GM18526 (cell line): Measurements from ENCODE around the gene SAAL1.

Experiments used
- POLR2A ChIP-seq: IDR thresholded peaks from 3 replicates; pipeline ENCODE4 v1.6.1; 2011; ENCODE audit not compliant: insufficient read length; ENCODE audit errors: extremely low read depth

Gene SAAL1, protein sequence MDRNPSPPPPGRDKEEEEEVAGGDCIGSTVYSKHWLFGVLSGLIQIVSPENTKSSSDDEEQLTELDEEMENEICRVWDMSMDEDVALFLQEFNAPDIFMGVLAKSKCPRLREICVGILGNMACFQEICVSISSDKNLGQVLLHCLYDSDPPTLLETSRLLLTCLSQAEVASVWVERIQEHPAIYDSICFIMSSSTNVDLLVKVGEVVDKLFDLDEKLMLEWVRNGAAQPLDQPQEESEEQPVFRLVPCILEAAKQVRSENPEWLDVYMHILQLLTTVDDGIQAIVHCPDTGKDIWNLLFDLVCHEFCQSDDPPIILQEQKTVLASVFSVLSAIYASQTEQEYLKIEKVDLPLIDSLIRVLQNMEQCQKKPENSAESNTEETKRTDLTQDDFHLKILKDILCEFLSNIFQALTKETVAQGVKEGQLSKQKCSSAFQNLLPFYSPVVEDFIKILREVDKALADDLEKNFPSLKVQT

DNA sequence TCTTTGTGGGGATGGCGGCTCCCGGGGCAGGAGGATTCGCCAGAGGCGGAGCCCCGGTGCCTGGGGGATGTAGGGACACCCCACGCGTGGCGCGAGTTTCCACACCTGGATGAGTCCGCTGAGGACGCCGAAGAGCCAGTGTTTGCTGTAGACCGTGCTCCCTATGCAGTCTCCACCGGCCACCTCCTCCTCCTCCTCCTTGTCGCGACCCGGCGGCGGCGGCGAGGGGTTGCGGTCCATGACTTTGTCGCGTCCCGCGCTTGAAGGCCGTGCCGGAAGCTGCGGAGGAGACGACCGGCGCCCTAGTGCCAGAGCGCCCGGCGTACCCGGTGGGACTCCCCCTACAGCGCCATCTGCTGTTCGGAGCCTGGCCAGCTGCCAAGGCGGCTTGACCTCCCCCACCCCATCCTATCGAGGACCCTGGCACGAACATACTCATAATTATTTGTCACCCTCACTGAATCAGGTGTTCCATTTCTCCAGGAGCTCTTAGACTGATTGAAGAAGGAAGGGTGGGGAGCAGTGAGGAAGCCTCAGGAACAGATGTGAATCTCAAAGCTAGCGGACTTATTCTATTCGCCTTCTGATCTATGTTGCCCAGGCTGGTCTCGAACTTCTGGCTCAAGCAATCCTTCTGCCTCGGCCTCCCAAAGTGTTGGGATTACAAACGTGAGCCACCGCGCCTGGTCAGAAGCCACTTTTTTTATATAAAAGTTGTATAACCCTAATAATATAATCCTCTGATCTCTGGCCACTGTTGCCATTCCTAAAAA, at the start of gene SAAL1:
Gene SAAL1 (minus strand): TSS at position 281 of the 773 bp plus-strand sequence. CDS start 41 bp downstream, at position 240.
- TF ChIP-seq POLR2A = peak; percentile 89

DNA sequence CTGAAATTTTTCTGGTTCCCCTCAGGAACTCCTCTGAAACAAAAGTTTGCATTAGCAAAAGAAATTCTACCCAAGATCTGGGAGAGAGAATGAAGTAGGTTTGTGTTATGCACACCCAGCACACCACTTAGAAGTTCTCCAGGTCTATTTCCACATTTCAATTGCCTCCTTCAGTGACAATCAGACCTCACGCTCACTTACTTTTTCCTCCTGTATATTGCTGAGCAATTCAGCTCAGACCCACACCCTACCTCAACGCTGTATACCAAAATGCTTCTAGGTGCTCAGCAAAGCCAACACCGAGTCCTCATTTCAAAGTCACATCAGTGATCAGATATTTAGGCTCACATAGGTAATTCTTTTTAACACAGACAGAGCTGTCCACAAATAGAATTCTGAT, 45.7 kb upstream of the SAAL1 start:
- no peak for TF ChIP-seq POLR2A

DNA sequence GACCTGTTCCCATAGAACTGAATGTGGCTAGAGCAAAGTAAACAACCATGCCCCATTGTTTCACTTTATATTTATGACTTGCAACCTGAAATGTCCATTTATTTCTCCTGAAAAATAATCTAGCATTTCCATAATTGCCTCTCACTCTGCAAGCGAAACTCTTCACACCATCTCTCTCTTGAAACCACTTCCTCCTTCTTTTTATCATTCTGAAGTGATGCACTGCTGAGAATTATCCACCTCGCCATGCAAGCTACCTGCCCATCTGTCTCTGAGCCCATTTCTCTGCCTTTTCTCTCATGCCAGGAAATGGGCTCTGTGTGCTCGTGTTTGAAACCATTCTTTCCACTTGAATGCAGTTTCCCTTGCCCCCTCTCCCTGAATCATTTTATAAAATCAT, 40.0 kb upstream of the SAAL1 start:
- TF ChIP-seq POLR2A = no peak

DNA sequence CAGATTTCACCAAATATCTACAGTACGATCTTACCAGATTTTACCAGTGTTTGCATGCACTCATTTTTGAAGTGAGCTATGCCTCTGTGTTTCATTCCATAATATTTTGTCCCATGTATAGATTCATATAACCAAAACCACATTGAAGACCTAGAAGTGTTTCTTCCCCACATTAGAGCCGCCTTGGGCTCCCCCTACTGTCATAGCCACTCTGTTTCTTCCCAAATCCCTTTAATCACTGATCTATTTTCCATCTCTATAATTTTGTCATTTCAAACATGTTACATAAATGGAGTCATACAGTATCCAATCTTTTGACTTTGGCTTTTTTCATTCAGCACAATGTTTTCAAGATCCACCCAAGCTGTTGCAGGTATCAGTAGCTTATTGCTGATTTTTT, 39.1 kb upstream of the SAAL1 start:
- no peak for TF ChIP-seq POLR2A

DNA sequence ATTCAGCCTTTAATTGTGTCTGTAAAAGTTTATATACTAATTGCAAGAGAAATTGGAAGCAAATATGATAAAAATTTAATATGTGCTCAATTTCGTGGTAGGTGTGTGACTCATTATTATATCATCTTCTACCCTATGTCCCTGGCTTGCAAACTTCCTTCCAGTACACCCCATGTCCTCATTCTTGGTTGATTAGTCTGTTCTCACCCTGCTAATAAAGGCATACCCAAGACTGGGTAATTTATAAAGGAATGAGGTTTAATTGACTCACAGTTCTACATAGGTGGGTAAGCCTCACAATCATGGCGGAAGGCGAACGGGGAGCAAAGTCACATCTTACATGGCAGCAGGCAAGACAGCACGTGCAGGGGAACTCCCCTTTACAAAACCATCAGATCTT, 38.4 kb upstream of the SAAL1 start:
- no peak for TF ChIP-seq POLR2A

DNA sequence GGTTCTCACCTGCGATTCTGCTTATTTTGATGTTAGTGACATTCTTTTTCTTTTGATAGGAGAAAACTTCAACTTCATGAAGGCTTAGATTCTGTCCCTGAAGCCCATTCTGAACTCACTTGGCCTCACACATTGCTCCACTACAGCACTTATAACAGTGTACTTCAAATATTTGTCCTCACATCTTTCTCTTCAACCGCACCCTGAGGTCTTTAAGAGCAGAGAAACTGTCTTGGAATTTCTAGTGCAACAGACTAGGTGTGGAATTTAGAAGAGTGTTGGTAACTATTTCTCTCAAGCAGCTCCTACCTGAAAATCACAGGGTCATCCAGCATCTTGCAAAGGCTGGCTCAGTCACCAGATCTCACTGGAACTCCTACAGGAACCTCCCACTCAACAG, 34.3 kb upstream of the SAAL1 start:
- no peak for TF ChIP-seq POLR2A

DNA sequence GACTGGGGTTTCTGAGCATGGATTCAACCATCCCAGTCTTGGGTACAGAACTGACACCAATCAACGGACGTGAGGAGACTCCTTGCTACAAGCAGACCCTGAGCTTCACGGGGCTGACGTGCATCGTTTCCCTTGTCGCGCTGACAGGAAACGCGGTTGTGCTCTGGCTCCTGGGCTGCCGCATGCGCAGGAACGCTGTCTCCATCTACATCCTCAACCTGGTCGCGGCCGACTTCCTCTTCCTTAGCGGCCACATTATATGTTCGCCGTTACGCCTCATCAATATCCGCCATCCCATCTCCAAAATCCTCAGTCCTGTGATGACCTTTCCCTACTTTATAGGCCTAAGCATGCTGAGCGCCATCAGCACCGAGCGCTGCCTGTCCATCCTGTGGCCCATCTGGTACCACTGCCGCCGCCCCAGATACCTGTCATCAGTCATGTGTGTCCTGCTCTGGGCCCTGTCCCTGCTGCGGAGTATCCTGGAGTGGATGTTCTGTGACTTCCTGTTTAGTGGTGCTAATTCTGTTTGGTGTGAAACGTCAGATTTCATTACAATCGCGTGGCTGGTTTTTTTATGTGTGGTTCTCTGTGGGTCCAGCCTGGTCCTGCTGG, 31.4 kb upstream of the SAAL1 start:
- TF ChIP-seq POLR2A = no peak

DNA sequence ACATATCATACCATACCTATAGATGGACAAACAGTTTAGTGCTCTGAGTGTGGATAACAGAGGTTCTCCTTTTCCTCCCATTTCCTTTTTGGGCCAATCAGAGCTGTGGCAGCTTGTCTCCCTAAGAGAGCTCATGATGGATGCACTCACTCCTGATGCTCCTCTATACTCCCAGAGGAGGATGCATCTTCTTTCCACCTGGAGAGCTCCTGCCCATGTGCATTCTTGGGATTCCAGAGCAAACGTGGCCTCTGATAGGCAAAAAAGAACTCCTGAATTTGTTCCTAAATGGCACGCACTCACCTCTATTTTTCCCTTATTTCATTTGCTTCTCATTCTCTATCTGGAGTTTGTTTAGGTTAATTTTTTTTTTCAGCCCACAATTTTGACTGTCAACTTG, 29.4 kb upstream of the SAAL1 start:
- TF ChIP-seq POLR2A = no peak

DNA sequence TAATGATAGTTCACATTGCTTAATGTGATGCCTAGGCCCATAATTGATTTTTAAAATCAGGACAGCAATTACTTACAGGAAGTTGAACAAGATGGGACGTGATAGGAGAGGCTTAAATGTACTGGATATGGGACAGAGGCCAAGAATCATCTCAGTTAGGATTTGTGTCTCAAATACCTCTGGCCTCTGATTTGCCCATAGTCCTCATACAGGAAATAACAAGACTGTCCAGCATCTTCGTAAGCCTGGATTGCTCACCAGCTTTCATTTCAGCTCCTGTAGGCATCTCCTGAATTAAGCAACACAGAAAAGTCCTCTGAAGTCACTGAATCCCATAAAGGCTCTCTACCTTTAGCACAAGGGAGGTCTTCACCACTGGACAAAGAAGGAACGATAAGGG, 26.5 kb upstream of the SAAL1 start, which contains the start of gene MRGPRX3:
Gene MRGPRX3 (plus strand): TSS at position 231 of the 400 bp plus-strand sequence. CDS start 4,632 bp downstream, outside the sequence.
- TF ChIP-seq POLR2A = no peak

DNA sequence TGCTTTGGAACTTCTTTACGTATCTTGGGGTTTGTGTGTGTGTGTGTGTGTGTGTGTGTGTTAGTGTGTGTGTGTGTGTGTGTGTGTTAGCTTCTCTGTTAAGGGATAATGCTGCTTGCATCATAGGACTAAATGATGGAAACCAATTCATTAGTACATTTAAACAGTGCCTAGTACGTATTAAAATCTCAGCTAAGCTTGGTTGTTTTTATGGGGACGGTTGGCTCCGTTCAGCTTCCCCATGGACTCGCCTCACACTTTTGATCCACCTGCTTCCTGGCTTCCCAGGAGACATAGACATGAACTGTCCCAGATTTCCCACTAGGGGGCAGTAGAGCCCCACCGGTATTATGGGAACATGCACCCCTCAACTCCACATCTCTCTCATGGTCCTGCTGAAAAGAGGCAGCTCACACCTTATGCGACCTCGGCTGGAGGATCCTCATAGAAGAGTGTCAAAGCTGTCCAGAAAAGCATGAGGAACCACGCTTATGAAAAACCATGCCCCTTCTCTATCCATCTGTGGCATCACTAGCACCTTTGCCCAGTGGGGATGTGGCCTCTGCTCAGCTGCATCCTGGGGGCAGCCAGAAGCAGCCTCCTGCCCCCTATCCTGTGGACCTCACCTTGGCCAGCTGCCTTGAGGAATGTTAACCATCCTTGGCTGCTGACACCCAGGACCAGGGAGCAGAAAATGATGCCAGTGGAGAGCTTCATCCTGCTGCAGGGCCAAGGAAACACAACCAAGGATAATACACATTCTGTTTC, 9.7 kb upstream of the SAAL1 start:
- no peak for TF ChIP-seq POLR2A

DNA sequence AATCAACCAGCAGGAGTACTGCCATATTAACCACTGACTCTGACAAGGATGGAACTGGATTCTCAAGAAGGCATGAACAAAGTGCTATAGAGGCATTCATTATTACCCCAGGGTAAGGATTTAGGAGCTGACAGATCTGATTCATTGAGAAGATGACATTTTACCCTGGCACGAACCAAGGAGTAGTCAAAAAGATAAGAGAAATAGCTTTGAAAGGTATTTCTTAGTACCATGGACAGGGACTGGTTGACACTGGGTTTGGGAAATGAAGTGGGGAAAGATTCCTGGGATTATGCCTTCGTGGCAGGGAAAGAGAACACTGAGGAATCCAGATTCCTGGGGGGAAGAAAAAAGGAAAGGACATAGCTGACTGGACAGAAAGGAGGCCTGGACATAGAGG, 5.1 kb upstream of the SAAL1 start:
- no peak for TF ChIP-seq POLR2A

DNA sequence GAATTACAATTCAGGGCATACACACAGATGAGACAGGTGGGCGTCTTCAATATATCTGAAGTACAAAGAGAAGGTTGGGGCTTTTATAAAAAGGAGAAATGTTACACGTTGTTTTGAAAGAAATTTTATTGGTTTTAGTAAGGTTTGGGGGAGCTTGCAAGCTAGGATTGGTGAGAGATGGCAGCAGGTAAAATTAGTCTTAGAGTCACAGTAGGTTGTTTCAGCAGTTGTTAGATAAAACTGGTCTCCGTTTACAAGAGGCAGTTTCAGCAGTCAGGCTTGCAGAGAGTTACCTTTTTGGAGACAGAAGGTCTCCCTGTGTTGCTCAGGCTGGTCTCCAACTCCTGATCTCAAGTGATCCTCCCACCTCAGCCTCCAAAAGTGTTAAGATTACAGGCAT, 2.4 kb upstream of the SAAL1 start:
- TF ChIP-seq POLR2A = no peak

DNA sequence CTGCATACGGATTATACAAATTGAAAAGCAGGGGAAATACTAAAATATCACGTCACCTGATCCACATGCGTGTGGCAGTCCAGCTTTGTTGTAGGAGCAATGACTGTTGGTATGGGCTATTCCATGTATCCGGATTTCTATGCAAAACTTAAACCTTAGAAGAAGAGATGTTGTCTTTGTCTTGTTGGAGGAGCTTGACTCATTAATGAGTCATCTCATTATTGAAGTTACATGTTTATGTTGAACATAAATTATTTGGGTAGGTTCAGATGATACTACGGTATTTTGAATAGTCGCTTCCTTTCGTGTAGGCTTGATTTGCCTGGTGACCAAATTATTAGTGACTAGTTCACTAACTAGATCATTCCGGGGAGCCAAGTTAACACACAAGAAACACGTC, 806 bp upstream of the SAAL1 start:
- no peak for TF ChIP-seq POLR2A

DNA sequence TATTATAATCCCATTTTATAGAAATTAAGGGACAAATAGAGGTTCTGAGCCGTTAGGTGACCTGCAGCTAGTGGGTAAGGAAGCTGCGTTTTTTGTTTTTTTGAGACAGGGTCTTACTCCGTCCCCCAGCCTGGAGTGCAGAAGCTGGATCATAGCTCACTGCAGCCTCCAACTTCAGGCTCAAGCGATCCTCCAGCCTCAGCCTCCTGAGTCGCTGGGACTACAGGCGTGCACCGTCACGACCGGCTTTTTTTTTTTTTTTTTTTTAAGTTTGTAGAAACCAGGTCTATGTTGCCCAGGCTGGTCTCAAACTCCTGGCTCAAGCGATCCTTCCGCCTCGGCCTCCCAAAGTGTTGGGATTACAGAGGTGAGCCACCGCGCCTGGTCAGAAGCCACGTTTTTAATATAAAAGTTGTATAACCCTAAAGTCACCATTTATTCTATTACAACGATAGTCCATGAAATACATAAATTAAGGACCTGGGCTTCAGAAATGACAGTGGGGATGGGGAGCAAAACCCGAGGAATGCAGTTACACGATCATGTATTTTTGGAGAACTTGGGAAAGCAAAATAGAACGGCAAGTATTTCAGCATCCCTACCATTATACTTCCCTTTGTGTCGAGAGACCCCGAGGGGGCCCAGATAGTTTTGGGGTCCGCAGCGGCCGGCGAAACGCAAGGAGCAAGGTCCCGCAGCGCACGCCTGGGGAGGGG, 638 bp downstream of the SAAL1 start:
- no peak for TF ChIP-seq POLR2A

DNA sequence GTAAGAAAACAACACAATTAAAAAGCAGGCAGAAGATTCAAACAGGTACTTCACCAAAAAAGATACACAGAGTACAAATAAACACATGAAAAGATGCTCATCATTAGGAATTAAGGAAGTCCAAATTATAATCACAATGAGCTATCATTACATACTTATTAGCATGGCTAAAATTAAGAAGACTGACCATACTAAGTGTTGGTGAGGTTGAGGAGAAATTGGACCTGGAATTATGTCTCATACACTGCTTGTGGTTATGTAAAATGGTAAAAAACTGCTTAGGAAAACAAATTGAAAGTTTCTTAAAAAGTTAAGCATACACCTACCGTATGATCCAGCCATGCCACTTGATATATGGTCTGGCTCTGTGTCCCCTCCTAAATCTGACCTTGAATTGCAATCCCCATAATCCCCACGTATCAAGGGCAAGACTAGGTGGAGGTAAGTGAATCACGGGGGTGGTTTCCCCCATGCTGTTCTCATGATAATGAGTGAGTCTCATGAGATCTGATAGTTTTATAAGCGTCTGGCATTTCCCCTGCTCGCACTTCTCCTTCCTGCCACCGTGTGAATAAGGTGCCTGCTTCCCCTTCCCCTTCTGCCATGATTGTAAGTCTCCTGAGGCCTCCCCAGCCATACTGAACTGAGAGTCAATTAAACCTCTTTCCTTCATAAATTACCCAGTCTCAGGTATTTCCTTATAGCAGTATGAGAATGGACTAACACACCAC, 4.8 kb downstream of the SAAL1 start:
- TF ChIP-seq POLR2A = no peak
